GM12892 (cell line): Measurements from ENCODE around the gene DDX27. TPM values are rescaled to one million over a fixed set of nuclear protein-coding genes. Genes with fewer than 3 reads are reported as not detected.
"Not testable (repeated sequence)": the region's sequence is repeated elsewhere in the genome, so short reads cannot be mapped to it uniquely, and the experiment has no call there.

Source experiments
- DNase-seq: peaks from one replicate; pipeline ENCODE4 v3.0.0; 2011; ENCODE audit not compliant: insufficient read length
- FAIRE-seq: peaks from 2 replicates; lab custom pipeline; 2011; peaks lifted over from hg19 to GRCh38; lab: Jason Lieb, UNC
- POLR2A ChIP-seq: IDR thresholded peaks from 2 replicates; pipeline ENCODE4 v1.6.1; 2011; ENCODE audit warnings: low read depth, low read length, control low read depth
- POLR2AphosphoS5 ChIP-seq: IDR thresholded peaks from 2 replicates; pipeline ENCODE4 v1.6.1; 2011; ENCODE audit warnings: low read depth, low read length, control low read depth
- TAF1 ChIP-seq: IDR thresholded peaks from 2 replicates; pipeline ENCODE4 v1.6.1; 2011; ENCODE audit warnings: low read depth, mild to moderate bottlenecking, control low read depth, low read length, borderline replicate concordance
- polyA plus RNA-seq: library from polyadenylated mRNA; unstranded; fragments of >200 nt; gene quantifications from one replicate; pipeline ENCODE4 v1.2.1, GENCODE V29; 2012; ENCODE audit warnings: missing spikeins, inconsistent platforms; ENCODE audit not compliant: missing spikeins

The DDX27 gene
- polyA plus RNA-seq, result 35.6 TPM

- peak; percentile 99 for FAIRE-seq
Observed at GRCh38 chr20:49219091-49219923, at the start of gene DDX27. Gene DDX27 (plus strand): TSS chr20:49219416. CDS start chr20:49219449, 33 bp downstream.

GRCh38 chr20:49169547-49169946, 49.7 kb upstream of the DDX27 start:
- no peak for TF ChIP-seq POLR2A
- TF ChIP-seq POLR2AphosphoS5, result no peak
- no peak for TF ChIP-seq TAF1
- DNase-seq (no peak), FAIRE-seq (no peak)

More at GRCh38 chr20:49219091-49219923, at the start of gene DDX27:
- TF ChIP-seq POLR2AphosphoS5 (peak; percentile 93), TAF1 (peak; percentile 72), POLR2A (peak; percentile 95)
- peak; percentile 79 for DNase-seq

- no peak for FAIRE-seq
- DNase-seq, result no peak
- TF ChIP-seq POLR2A (no peak), TAF1 (no peak), POLR2AphosphoS5 (no peak)
Observed at GRCh38 chr20:49170714-49171113, 48.5 kb upstream of the DDX27 start.

GRCh38 chr20:49171909-49172308, 47.3 kb upstream of the DDX27 start:
- no peak for DNase-seq
- no peak for FAIRE-seq
- TF ChIP-seq POLR2AphosphoS5, result no peak
- no peak for TF ChIP-seq POLR2A
- no peak for TF ChIP-seq TAF1

GRCh38 chr20:49172413-49172812, 46.8 kb upstream of the DDX27 start:
- DNase-seq (no peak), FAIRE-seq (no peak)
- TF ChIP-seq TAF1, result no peak
- no peak for TF ChIP-seq POLR2AphosphoS5
- TF ChIP-seq POLR2A, result no peak

- FAIRE-seq (no peak), DNase-seq (no peak)
- TF ChIP-seq POLR2A, result no peak
- TF ChIP-seq POLR2AphosphoS5, result no peak
- TF ChIP-seq TAF1, result no peak
Observed at GRCh38 chr20:49174183-49174582, 45.0 kb upstream of the DDX27 start.

GRCh38 chr20:49179368-49180277, 39.6 kb upstream of the DDX27 start:
- FAIRE-seq, result peak; percentile 70
- TF ChIP-seq POLR2A (no peak), TAF1 (no peak), POLR2AphosphoS5 (no peak)
- no peak for DNase-seq

- FAIRE-seq, result no peak
- no peak for TF ChIP-seq POLR2AphosphoS5
- no peak for TF ChIP-seq TAF1
- no peak for TF ChIP-seq POLR2A
- no peak for DNase-seq
Observed at GRCh38 chr20:49181265-49181877, 37.8 kb upstream of the DDX27 start.

GRCh38 chr20:49183444-49183843, 35.8 kb upstream of the DDX27 start:
- no peak for TF ChIP-seq POLR2AphosphoS5
- no peak for TF ChIP-seq POLR2A
- no peak for TF ChIP-seq TAF1
- DNase-seq (no peak), FAIRE-seq (no peak)

- DNase-seq, FAIRE-seq: not testable (repeated sequence)
Observed at GRCh38 chr20:49184084-49184501, 35.1 kb upstream of the DDX27 start.

GRCh38 chr20:49184691-49185070, 34.5 kb upstream of the DDX27 start:
- no peak for TF ChIP-seq TAF1
- TF ChIP-seq POLR2AphosphoS5, result no peak
- TF ChIP-seq POLR2A, result no peak
- FAIRE-seq, result no peak

More at GRCh38 chr20:49184691-49185070, 34.5 kb upstream of the DDX27 start:
- DNase-seq, result no peak
